Small intestine (tissue), 7 donors: ENCODE results near the gene ARHGAP24. TPM values are rescaled to one million over a fixed set of nuclear protein-coding genes. Genes with fewer than 3 reads are reported as not detected.

Experiments
- DNase-seq, 2 donors: peaks; one replicate each; pipeline versions ENCODE4 v3.0.0 to v3.0.0-alpha.2; 2013
- FAIRE-seq: peaks from 2 replicates; lab custom pipeline; 2012; peaks lifted over from hg19 to GRCh38; lab: Jason Lieb, UNC
- H3K27ac ChIP-seq, 3 donors: one replicate each; pipeline ENCODE4 v1.5.1; 2013; ENCODE audit warnings: low read length in 2 of 3, mild to moderate bottlenecking in 2 of 3, control low read depth in 1 of 3, inconsistent platforms in 1 of 3, low read depth in 1 of 3, moderate library complexity in 1 of 3
- H3K27me3 ChIP-seq, 3 donors: one replicate each; pipeline ENCODE4 v1.6.1; 2013; ENCODE audit warnings: low read length in 3 of 3, inconsistent platforms in 1 of 3; ENCODE audit not compliant: control insufficient read depth in 3 of 3, insufficient read depth in 3 of 3
- H3K36me3 ChIP-seq, 3 donors: one replicate each; pipeline ENCODE4 v1.6.1; 2013; ENCODE audit warnings: low read length in 3 of 3, inconsistent platforms in 1 of 3, low read depth in 1 of 3, mild to moderate bottlenecking in 1 of 3, moderate library complexity in 1 of 3; ENCODE audit not compliant: control insufficient read depth in 3 of 3, insufficient read depth in 2 of 3
- H3K4me1 ChIP-seq, 3 donors: one replicate each; pipeline ENCODE4 v1.6.1; 2013; ENCODE audit warnings: low read length in 2 of 3, inconsistent platforms in 1 of 3, low read depth in 1 of 3, mild to moderate bottlenecking in 1 of 3, moderate library complexity in 1 of 3; ENCODE audit not compliant: control insufficient read depth in 3 of 3, insufficient read depth in 2 of 3
- H3K4me3 ChIP-seq, 3 donors: one replicate each; pipeline ENCODE4 v1.5.1; 2013; ENCODE audit warnings: low read length in 3 of 3, control low read depth in 1 of 3, inconsistent platforms in 1 of 3, low read depth in 1 of 3, mild to moderate bottlenecking in 1 of 3, moderate library complexity in 1 of 3
- H3K9me3 ChIP-seq, 2 donors: one replicate each; pipeline ENCODE4 v1.6.1; 2013; ENCODE audit warnings: low read depth in 1 of 2, low read length in 1 of 2; ENCODE audit not compliant: control insufficient read depth in 2 of 2, insufficient read depth in 1 of 2
- WGBS, 3 donors: extraction: QIAGEN DNeasy Blood & Tissue Kit; methylation state at CpG; one replicate each; pipeline ENCODE4 v1.1.7; 2013; 5-methylcytosine and 5-hydroxymethylcytosine counted together
- polyA plus RNA-seq, 4 donors: library from polyadenylated mRNA; stranded (reverse) in 3 of 4; unstranded in 1 of 4; fragments of 200-250 nt in 3 of 4; fragments of 120-200 nt in 1 of 4; gene quantifications; one replicate each; pipeline versions ENCODE4 v1.2.1 to v1.2.3, GENCODE V29; 2013
- donor health status: healthy with polysubstance abuse.
- donor health status: control.
- donor health status: control.
- donor health status: Bipolar disorder and iron deficiency.
- donor health status: healthy.

ARHGAP24 gene
- polyA plus RNA-seq, 4 donors = 1.1 to 4.0 (median 3.8) TPM

DNA sequence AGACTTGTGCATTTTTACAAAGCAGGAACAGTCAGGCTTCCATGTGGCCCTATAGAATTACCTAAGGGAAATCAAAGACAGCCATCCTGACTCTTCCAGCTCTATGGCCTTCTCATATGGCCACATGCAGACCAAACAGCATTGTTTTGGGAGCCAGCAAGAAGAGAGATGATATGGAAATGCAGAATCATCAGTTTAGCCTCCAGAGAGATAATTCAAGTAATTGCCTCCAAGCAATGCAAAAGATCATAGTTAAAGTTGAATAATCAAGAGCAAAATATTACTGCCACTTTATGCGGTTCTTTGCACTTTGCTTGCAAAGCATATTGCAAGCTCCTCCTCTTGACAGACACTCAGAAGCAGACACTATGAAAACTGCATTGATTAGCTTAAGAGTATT lies 207.4 kb downstream of the ARHGAP24 start:
- Histone ChIP-seq H3K4me3 (no peak overlapping the region), H3K27ac (no peak overlapping the region), H3K27me3 (no peaks in the 10 kb centered on the region), H3K9me3 (no peaks in the 10 kb centered on the region), H3K36me3 (no peaks in the 10 kb centered on the region), H3K4me1 (no peaks in the 10 kb centered on the region)
- DNase-seq (no peak), FAIRE-seq (no peak)
- WGBS, 3 donors = 91 to 97% (median 95%) methylated on average over 1 of the region's 1 CpG

DNA sequence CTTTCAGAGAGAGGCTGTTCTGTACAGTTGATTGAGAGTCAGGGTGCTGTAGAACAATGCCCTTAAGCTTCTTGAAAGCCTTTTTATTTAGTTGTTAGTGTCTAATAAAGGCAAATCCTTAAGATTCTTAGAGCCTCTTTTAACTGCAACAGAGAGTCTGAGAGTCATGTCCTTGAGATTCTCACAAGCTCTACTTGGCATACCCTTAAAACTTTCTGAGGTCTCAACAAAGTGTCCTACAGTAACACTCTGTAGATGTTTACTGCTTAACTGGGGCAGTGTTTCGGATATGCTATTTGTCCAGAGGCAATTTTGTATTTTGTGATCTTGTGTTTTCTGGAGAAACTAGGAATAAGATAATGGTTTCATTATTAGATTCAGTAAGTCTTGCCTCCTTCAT lies 209.7 kb downstream of the ARHGAP24 start:
- FAIRE-seq = no peak
- no peaks in the 10 kb centered on the region for H3K36me3 ChIP-seq
- no peaks in the 10 kb centered on the region for H3K9me3 ChIP-seq
- H3K4me3 ChIP-seq = no peak overlapping the region
- no peaks in the 10 kb centered on the region for H3K4me1 ChIP-seq
- no peak overlapping the region for H3K27ac ChIP-seq
- DNase-seq = no peak
- H3K27me3 ChIP-seq = no peaks in the 10 kb centered on the region
- 90 to 93% (median 90%) methylated on average over 1 of the region's 1 CpG for WGBS, 3 donors

DNA sequence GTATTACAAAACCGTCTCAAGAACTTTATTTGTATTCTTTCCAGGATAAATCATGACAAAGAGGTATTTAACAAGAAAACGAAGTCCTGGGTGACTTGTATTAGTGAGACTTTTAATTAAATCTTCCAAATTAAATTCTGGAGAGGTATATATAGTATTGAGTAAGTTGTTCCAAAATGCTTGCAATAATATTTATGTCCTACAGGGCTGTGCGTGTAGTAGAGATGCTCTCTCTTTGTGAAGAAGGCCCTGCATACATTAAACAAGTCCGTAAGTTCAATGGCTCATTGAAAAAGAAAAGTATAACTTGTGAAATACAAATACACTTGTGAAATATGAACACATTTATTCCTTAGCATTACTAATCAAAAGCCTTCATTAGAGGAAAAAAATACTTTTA lies 211.4 kb downstream of the ARHGAP24 start:
- Histone ChIP-seq H3K4me3 (no peak overlapping the region), H3K27ac (no peak overlapping the region), H3K36me3 (no peaks in the 10 kb centered on the region), H3K27me3 (no peaks in the 10 kb centered on the region), H3K4me1 (no peaks in the 10 kb centered on the region), H3K9me3 (no peaks in the 10 kb centered on the region)
- no peak for DNase-seq
- WGBS, 3 donors = 80 to 92% (median 87%) methylated on average over 4 of the region's 4 CpGs
- no peak for FAIRE-seq

DNA sequence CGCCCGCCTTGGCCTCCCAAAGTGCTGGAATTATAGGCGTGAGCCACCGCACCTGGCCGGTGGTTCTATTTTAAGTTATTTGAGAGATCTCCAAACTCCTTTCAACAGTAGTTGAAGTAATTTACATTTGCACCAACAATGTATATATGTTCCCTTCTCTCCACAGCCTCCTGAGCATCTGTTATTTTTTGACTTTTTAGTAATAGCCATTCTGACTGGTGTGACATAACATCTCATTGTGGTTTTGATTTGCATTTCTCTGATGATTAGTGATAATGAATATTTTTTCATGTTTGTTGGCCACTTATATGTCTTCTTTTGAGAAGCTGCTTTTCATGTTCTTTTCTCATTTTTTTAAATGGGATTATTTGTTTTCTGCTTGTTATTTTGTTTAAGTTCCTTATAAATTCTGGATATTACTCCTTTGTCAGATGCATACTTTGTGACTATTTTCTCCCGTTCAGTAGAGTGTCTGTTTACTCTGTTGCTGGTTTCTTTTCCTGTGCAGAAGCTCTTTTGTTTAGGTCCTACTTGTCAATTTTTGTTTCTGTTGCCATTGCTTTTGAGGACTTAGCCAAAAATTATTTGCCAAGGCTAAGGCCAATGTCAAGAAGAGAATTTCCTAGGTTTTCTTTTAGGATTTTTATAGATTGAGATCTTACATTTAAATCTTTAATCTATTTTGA lies 213.2 kb downstream of the ARHGAP24 start:
- no peak overlapping the region for H3K4me3 ChIP-seq
- no peaks in the 10 kb centered on the region for H3K27me3 ChIP-seq
- DNase-seq (no peak), FAIRE-seq (no peak)
- no peaks in the 10 kb centered on the region for H3K36me3 ChIP-seq
- no peaks in the 10 kb centered on the region for H3K4me1 ChIP-seq
- H3K27ac ChIP-seq = no peak overlapping the region
- peaks cover 0 to 4% of the 10 kb centered on the region in 2 donors for H3K9me3 ChIP-seq
- WGBS, 3 donors = 80 to 91% (median 81%) methylated on average over 6 of the region's 6 CpGs

DNA sequence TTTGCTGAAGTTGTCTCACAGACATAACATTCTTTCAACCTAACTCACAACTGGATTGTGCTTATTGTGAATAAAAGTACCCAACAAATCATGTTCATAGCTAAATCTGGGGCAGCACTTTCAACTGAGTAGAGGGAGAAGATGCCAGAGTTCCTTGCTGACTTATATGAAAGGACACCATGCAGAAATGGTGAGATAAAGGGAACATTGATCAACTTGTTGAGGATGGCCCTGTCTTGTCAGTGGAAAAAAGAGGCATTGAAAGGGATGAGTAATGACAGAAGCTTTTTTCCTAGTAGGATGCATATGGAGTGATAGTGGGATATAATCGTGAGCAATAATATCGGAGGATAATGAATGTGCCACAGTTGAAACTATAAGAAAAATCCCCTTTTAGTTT lies 221.7 kb downstream of the ARHGAP24 start:
- DNase-seq (no peak), FAIRE-seq (no peak)
- H3K36me3 ChIP-seq = no peaks in the 10 kb centered on the region
- peaks cover 0 to 5% of the 10 kb centered on the region in 2 donors for H3K9me3 ChIP-seq
- no peaks in the 10 kb centered on the region for H3K4me1 ChIP-seq
- 92 to 97% (median 94%) methylated on average over 2 of the region's 2 CpGs for WGBS, 3 donors
- no peaks in the 10 kb centered on the region for H3K27me3 ChIP-seq
- H3K27ac ChIP-seq = no peak overlapping the region
- no peak overlapping the region for H3K4me3 ChIP-seq

DNA sequence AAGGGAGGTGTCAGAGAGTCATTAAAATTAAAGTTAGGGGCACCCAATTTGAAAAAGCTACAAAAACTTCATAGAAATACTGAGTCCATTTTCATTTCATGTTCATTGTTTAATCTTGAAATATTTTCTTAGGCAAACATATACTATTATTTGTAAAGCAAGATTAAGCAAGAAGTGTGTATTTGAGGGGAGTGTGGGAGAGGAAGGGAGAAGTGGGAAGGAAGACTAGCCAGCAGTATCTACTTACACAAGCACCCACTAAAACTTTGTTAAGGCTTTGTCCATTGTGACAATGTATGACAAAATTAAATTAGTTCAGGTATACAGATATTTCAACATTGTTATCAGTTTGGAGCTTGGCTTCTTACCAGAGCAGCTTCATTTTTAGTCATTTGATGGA lies 222.9 kb downstream of the ARHGAP24 start:
- peaks cover 0 to 5% of the 10 kb centered on the region in 2 donors for H3K9me3 ChIP-seq

DNA sequence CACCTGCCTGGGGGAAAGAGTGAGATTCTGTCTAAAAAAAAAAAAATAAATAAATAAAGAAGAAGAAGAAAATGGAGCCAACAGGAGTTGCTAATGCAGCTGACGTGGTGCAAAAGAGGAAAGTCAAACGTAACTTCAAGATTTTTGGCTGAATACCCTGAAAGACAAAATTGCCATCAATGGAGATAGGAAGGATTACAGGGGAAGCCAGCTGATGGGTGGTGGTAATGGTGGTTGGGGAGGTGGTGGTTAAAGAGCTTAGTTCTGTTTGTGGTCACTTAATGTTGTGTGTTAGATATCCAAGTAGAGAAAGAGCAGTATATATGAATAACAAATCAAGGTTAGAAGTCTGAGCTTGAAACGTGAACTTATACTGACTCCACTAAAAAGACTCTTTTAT lies 225.4 kb downstream of the ARHGAP24 start:
- H3K27ac ChIP-seq = no peak overlapping the region
- no peaks in the 10 kb centered on the region for H3K27me3 ChIP-seq
- DNase-seq = no peak
- no peaks in the 10 kb centered on the region for H3K4me1 ChIP-seq
- WGBS, 3 donors = 73 to 85% (median 75%) methylated on average over 3 of the region's 3 CpGs
- no peaks in the 10 kb centered on the region for H3K9me3 ChIP-seq
- no peaks in the 10 kb centered on the region for H3K36me3 ChIP-seq
- no peak overlapping the region for H3K4me3 ChIP-seq
- no peak for FAIRE-seq

More for the DNA sequence above, 222.9 kb downstream of the ARHGAP24 start:
- Histone ChIP-seq H3K27me3 (no peaks in the 10 kb centered on the region), H3K4me3 (no peak overlapping the region), H3K36me3 (no peaks in the 10 kb centered on the region), H3K27ac (no peak overlapping the region), H3K4me1 (no peaks in the 10 kb centered on the region)
- DNase-seq (no peak), FAIRE-seq (no peak)

DNA sequence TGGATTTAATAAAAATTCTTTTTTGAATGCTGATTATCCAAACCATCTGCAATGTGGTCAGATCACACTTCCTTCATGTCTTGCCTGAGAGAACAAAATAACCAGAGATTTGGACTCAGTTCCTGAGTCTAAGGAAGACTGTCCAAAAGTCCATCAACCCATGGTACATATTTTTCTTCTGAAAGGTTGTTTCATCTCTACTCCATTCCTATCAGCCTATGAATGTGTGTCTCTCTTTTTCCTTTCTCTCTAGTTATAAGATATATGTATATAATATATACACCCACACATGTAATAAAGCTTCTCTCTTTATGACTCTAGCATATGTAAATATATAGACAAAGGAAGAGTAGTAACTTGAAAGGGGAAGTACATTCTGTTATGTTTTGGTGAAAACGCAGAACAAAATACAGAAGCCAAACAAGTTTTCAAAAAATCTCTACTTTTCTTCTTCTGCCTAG lies 226.9 kb downstream of the ARHGAP24 start:
- no peaks in the 10 kb centered on the region for H3K36me3 ChIP-seq
- no peak overlapping the region for H3K27ac ChIP-seq
- no peaks in the 10 kb centered on the region for H3K27me3 ChIP-seq
- no peaks in the 10 kb centered on the region for H3K9me3 ChIP-seq
- FAIRE-seq (no peak), DNase-seq (no peak)
- H3K4me1 ChIP-seq = no peaks in the 10 kb centered on the region
- WGBS, 3 donors = 65 to 84% (median 76%) methylated on average over 1 of the region's 1 CpG
- H3K4me3 ChIP-seq = no peak overlapping the region

DNA sequence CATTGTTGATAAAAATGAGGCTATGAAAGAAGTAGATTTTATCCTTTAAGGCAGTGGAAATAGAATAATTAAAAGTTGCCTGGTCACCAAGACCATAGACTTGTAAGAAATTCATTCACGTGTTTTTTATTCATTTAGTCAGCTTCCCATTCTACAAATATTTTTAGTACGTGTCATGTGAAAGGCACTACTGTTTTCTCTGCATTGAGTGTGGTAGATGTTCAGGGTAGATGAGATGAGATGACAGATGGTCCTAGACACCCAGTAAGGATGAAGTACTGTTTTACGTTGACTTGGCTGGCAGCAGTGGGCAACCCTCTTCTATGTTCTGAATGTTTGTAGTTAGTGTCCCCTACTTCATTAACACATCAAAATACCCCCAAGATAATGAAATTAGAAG lies 228.1 kb downstream of the ARHGAP24 start:
- 76 to 92% (median 81%) methylated on average over 3 of the region's 3 CpGs for WGBS, 3 donors
- no peak for FAIRE-seq
- no peak overlapping the region for H3K27ac ChIP-seq
- no peak overlapping the region for H3K4me3 ChIP-seq
- H3K27me3 ChIP-seq = no peaks in the 10 kb centered on the region
- DNase-seq = no peak
- H3K9me3 ChIP-seq = no peaks in the 10 kb centered on the region
- H3K36me3 ChIP-seq = no peaks in the 10 kb centered on the region
- H3K4me1 ChIP-seq = no peaks in the 10 kb centered on the region
